Measurements from ENCODE around the gene CASZ1. TPM values are rescaled to one million over a fixed set of nuclear protein-coding genes. Genes with fewer than 3 reads are reported as not detected.
A peak's percentile ranks its signal among the peaks of the same experiment; 100 is the strongest.

The CASZ1 gene
- total and polyA plus RNA-seq, 2 donors (not counting 1 experiment from before 2014, with no cell fraction given), result 0.34 to 0.50 TPM

GRCh38 chr1:10827377-10828333 is 31.2 kb upstream of the CASZ1 start:
- no peak for DNase-seq (ENCODE audit: low read depth in 2 of 2)

GRCh38 chr1:10825592-10825991 is 29.1 kb upstream of the CASZ1 start:
- no peaks in the 10 kb centered on the region for H3K4me1 ChIP-seq (ENCODE audit: control insufficient read depth, extremely low read depth, insufficient read depth, low read length)
- H4K20me1 ChIP-seq (ENCODE audit: control insufficient read depth, extremely low read depth, insufficient read depth, low read length), result no peaks in the 10 kb centered on the region
- no peak for DNase-seq (ENCODE audit: low read depth in 2 of 2)
- no peaks in the 10 kb centered on the region for H3K36me3 ChIP-seq (ENCODE audit: control insufficient read depth, insufficient read depth, low read length)
- peaks cover 2% of the 10 kb centered on the region for H3K27me3 ChIP-seq (ENCODE audit: control insufficient read depth, insufficient read depth, low read length)
- no peak overlapping the region for H3K4me2 ChIP-seq (ENCODE audit: extremely low read depth, insufficient read depth, low read length)
- no peak overlapping the region for H3K4me3 ChIP-seq (replicated peaks in 1 of 4; ENCODE audit: control extremely low read depth in 1 of 4, insufficient read depth in 1 of 4, low read depth in 3 of 4, low read length in 4 of 4)
- no peak overlapping the region for H3K9ac ChIP-seq (ENCODE audit: insufficient read depth, low read length)
- H3K9me3 ChIP-seq (ENCODE audit: control insufficient read depth, insufficient read depth, low read depth, low read length), result no peaks in the 10 kb centered on the region
- H3K79me2 ChIP-seq (ENCODE audit: control insufficient read depth, insufficient read depth, low read length), result no peaks in the 10 kb centered on the region
- H3K27ac ChIP-seq (ENCODE audit: insufficient read depth, low read length), result no peak overlapping the region
- H2AFZ ChIP-seq (ENCODE audit: low read length), result no peak overlapping the region
- TF ChIP-seq, protein P1, sequence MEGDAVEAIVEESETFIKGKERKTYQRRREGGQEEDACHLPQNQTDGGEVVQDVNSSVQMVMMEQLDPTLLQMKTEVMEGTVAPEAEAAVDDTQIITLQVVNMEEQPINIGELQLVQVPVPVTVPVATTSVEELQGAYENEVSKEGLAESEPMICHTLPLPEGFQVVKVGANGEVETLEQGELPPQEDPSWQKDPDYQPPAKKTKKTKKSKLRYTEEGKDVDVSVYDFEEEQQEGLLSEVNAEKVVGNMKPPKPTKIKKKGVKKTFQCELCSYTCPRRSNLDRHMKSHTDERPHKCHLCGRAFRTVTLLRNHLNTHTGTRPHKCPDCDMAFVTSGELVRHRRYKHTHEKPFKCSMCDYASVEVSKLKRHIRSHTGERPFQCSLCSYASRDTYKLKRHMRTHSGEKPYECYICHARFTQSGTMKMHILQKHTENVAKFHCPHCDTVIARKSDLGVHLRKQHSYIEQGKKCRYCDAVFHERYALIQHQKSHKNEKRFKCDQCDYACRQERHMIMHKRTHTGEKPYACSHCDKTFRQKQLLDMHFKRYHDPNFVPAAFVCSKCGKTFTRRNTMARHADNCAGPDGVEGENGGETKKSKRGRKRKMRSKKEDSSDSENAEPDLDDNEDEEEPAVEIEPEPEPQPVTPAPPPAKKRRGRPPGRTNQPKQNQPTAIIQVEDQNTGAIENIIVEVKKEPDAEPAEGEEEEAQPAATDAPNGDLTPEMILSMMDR (conservative IDR thresholded peaks at IDR 0.05 in 1 of 2, IDR thresholded peaks at IDR 0.05 in 1 of 2; ENCODE audit: low read depth in 1 of 2, low read length in 2 of 2), result no peak
- no peak for TF ChIP-seq EZH2 (IDR thresholded peaks at IDR 0.05; ENCODE audit: low read length, missing control alignments)

More at GRCh38 chr1:10827377-10828333, 31.2 kb upstream of the CASZ1 start:
- Histone ChIP-seq H3K27ac (ENCODE audit: insufficient read depth, low read length) (no peak overlapping the region), H3K27me3 (ENCODE audit: control insufficient read depth, insufficient read depth, low read length) (peaks cover 2% of the 10 kb centered on the region), H4K20me1 (ENCODE audit: control insufficient read depth, extremely low read depth, insufficient read depth, low read length) (no peaks in the 10 kb centered on the region), H3K36me3 (ENCODE audit: control insufficient read depth, insufficient read depth, low read length) (no peaks in the 10 kb centered on the region), H3K4me3 (replicated peaks in 1 of 4; ENCODE audit: control extremely low read depth in 1 of 4, insufficient read depth in 1 of 4, low read depth in 3 of 4, low read length in 4 of 4) (no peak overlapping the region), H2AFZ (ENCODE audit: low read length) (no peak overlapping the region), H3K9me3 (ENCODE audit: control insufficient read depth, insufficient read depth, low read depth, low read length) (no peaks in the 10 kb centered on the region), H3K4me1 (ENCODE audit: control insufficient read depth, extremely low read depth, insufficient read depth, low read length) (no peaks in the 10 kb centered on the region), H3K9ac (ENCODE audit: insufficient read depth, low read length) (no peak overlapping the region), H3K79me2 (ENCODE audit: control insufficient read depth, insufficient read depth, low read length) (no peaks in the 10 kb centered on the region), H3K4me2 (ENCODE audit: extremely low read depth, insufficient read depth, low read length) (no peak overlapping the region)
- TF ChIP-seq EZH2 (IDR thresholded peaks at IDR 0.05; ENCODE audit: low read length, missing control alignments), result no peak
- TF ChIP-seq, protein P1 (conservative IDR thresholded peaks at IDR 0.05 in 1 of 2, IDR thresholded peaks at IDR 0.05 in 1 of 2; ENCODE audit: low read depth in 1 of 2, low read length in 2 of 2), result no peak

DNA sequence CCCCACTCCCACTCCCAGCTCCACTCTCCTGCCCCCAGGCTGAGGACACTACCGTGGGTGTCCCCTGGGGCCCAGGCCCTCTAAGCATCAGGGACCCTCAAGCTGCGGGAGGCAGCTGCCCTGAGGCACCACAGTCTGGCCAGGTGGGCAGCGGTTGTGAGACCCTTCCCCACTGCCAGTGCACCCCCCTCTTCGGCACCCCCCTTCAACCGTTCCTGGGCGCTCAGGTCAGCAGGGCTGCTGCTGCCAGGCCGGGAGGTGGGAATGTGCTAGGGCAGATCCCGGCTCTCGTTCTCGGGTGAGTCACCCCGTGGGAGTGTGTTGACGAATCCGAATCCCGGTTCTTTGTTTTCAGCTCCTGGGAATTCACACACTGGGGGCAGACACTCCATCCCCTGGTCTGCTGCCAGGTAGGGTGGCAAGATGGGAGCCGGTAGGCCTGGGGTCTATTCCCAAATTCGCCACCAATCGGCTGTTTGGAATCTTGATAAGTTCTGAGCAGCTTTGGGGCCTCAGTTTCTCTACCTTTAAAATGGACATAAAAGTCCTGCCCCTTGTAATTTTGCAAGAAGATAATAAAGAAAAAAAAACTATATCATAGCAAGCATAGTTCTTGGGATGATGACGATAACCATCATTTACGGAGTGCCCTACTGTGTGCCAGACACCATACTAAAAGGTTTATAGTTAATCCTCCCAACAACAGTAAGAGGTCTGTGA is 28.5 kb upstream of the CASZ1 start:
- Histone ChIP-seq H3K27ac (ENCODE audit: insufficient read depth, low read length) (no peak overlapping the region), H3K4me1 (ENCODE audit: control insufficient read depth, extremely low read depth, insufficient read depth, low read length) (no peaks in the 10 kb centered on the region), H3K9ac (ENCODE audit: insufficient read depth, low read length) (no peak overlapping the region), H3K36me3 (ENCODE audit: control insufficient read depth, insufficient read depth, low read length) (no peaks in the 10 kb centered on the region), H3K4me2 (ENCODE audit: extremely low read depth, insufficient read depth, low read length) (no peak overlapping the region), H3K4me3 (replicated peaks in 1 of 4; ENCODE audit: control extremely low read depth in 1 of 4, insufficient read depth in 1 of 4, low read depth in 3 of 4, low read length in 4 of 4) (no peak overlapping the region), H4K20me1 (ENCODE audit: control insufficient read depth, extremely low read depth, insufficient read depth, low read length) (no peaks in the 10 kb centered on the region), H3K27me3 (ENCODE audit: control insufficient read depth, insufficient read depth, low read length) (peaks cover 2% of the 10 kb centered on the region), H3K9me3 (ENCODE audit: control insufficient read depth, insufficient read depth, low read depth, low read length) (no peaks in the 10 kb centered on the region), H2AFZ (ENCODE audit: low read length) (no peak overlapping the region), H3K79me2 (ENCODE audit: control insufficient read depth, insufficient read depth, low read length) (no peaks in the 10 kb centered on the region)
- peak; percentile 30 to 85 for DNase-seq (ENCODE audit: low read depth in 2 of 2)
- TF ChIP-seq, protein P1 (conservative IDR thresholded peaks at IDR 0.05 in 1 of 2, IDR thresholded peaks at IDR 0.05 in 1 of 2; ENCODE audit: low read depth in 1 of 2, low read length in 2 of 2), result no peak
- TF ChIP-seq EZH2 (IDR thresholded peaks at IDR 0.05; ENCODE audit: low read length, missing control alignments), result no peak
